Ureter (tissue), 1 donor: Measurements from ENCODE around the gene AQP12A. TPM values are rescaled to one million over a fixed set of nuclear protein-coding genes. Genes with fewer than 3 reads are reported as not detected.
A peak's percentile ranks its signal among the peaks of the same experiment; 100 is the strongest.
"Not testable (repeated sequence)": the region's sequence is repeated elsewhere in the genome, so short reads cannot be mapped to it uniquely, and the experiment has no call there.

Source experiments
- DNase-seq: peaks from one replicate; pipeline ENCODE4 v3.0.0-alpha.2; 2020; ENCODE audit warnings: low spot score
- total RNA-seq: library from RNA; stranded (reverse); gene quantifications from one replicate; pipeline ENCODE4 v1.2.4, GENCODE V29; 2023
- donor health status: DM: yes; HTN: yes; CAD: no.

AQP12A gene
- total RNA-seq, 1 donor from 2014 or later = not detected

- DNase-seq = not testable (repeated sequence)
These were observed 31.8 kb upstream of the AQP12A start for GRCh38 chr2:240659883-240660282.

- no peak for DNase-seq
These were observed 29.0 kb upstream of the AQP12A start for GRCh38 chr2:240662681-240663080.

- no peak for DNase-seq
These were observed 28.0 kb upstream of the AQP12A start for GRCh38 chr2:240663546-240664190.

- no peak for DNase-seq
These were observed 27.0 kb upstream of the AQP12A start for GRCh38 chr2:240664622-240665021.

GRCh38 chr2:240670402-240670801 is 21.3 kb upstream of the AQP12A start:
- no peak for DNase-seq

- DNase-seq = no peak
These were observed 20.7 kb upstream of the AQP12A start for GRCh38 chr2:240670950-240671349.

- DNase-seq = no peak
These were observed 19.5 kb upstream of the AQP12A start for GRCh38 chr2:240672076-240672700.

- DNase-seq = no peak
These were observed 18.9 kb upstream of the AQP12A start for GRCh38 chr2:240672701-240673190.

- DNase-seq = not testable (repeated sequence)
These were observed 17.0 kb upstream of the AQP12A start for GRCh38 chr2:240674461-240675184.

- DNase-seq = not testable (repeated sequence)
These were observed 16.3 kb upstream of the AQP12A start for GRCh38 chr2:240675345-240675744.

GRCh38 chr2:240678043-240678442 is 13.6 kb upstream of the AQP12A start:
- not testable (repeated sequence) for DNase-seq

GRCh38 chr2:240678909-240679308 is 12.8 kb upstream of the AQP12A start:
- not testable (repeated sequence) for DNase-seq

- DNase-seq = not testable (repeated sequence)
These were observed 11.5 kb upstream of the AQP12A start for GRCh38 chr2:240680185-240680584.

- DNase-seq = not testable (repeated sequence)
These were observed 9.0 kb upstream of the AQP12A start, which contains the start of gene AQP12B for GRCh38 chr2:240682431-240683224. Gene AQP12B, minus strand, starts transcription at chr2:240682885. Its CDS starts 48 bp downstream, at chr2:240682837.

- not testable (repeated sequence) for DNase-seq
These were observed 8.2 kb upstream of the AQP12A start for GRCh38 chr2:240683329-240683979.

GRCh38 chr2:240683980-240684728 is 7.5 kb upstream of the AQP12A start:
- not testable (repeated sequence) for DNase-seq

GRCh38 chr2:240685771-240686371 is 5.8 kb upstream of the AQP12A start:
- no peak for DNase-seq

GRCh38 chr2:240686460-240686859 is 5.2 kb upstream of the AQP12A start:
- DNase-seq = no peak

GRCh38 chr2:240687045-240687740 is 4.5 kb upstream of the AQP12A start:
- peak; percentile 42 for DNase-seq
